Upper lobe of left lung (tissue), 6 donors: ENCODE data around the gene SNCAIP. TPM values are rescaled to one million over a fixed set of nuclear protein-coding genes. Genes with fewer than 3 reads are reported as not detected.

Experiments used
- ATAC-seq, 2 donors: fragments of 200-7000 bp; cut with Tn5 transposase; one replicate each; pipeline ENCODE4 v1.9.1; 2022; ENCODE audit warnings: mild to moderate bottlenecking in 2 of 2, moderate library complexity in 2 of 2; ENCODE audit not compliant: low FRiP score in 2 of 2
- DNase-seq, 2 donors: peaks; one replicate each; pipeline ENCODE4 v3.0.0-alpha.2; 2019 to 2020
- H3K27ac ChIP-seq, 4 donors: fragments of 200-600 bp; sonication (generic); one replicate each; pipeline ENCODE4 v1.5.1; 2016 to 2019
- H3K27me3 ChIP-seq, 4 donors: fragments of 200-600 bp; sonication (generic); one replicate each; pipeline ENCODE4 v1.5.1; 2017 to 2019
- H3K36me3 ChIP-seq, 4 donors: fragments of 200-600 bp; sonication (generic); one replicate each; pipeline ENCODE4 v1.5.1; 2016 to 2019
- H3K4me1 ChIP-seq, 4 donors: fragments of 200-600 bp; sonication (generic); one replicate each; pipeline ENCODE4 v1.5.1; 2018 to 2019
- H3K4me3 ChIP-seq, 4 donors: fragments of 200-600 bp; sonication (generic); one replicate each; pipeline ENCODE4 v1.5.1; 2017 to 2019; ENCODE audit warnings: mild to moderate bottlenecking in 2 of 4, moderate library complexity in 1 of 4
- H3K9me3 ChIP-seq, 4 donors: fragments of 200-600 bp; sonication (generic); one replicate each; pipeline ENCODE4 v1.5.1; 2018 to 2019
- EP300 ChIP-seq, 4 donors: sonication (generic); formaldehyde crosslinking; IDR thresholded peaks; one replicate each; pipeline ENCODE4 v1.5.1; 2017; ENCODE audit warnings: antibody characterized with exemption in 4 of 4, control low read depth in 2 of 4
- POLR2A ChIP-seq, 4 donors: fragments of 450-650 bp; IDR thresholded peaks; one replicate each; pipeline ENCODE4 v1.5.1; 2016 to 2017; ENCODE audit warnings: antibody characterized with exemption in 4 of 4, mild to moderate bottlenecking in 2 of 4
- POLR2AphosphoS5 ChIP-seq, 2 donors: sonication (generic); formaldehyde crosslinking; IDR thresholded peaks; one replicate each; pipeline ENCODE4 v1.5.1; 2017; ENCODE audit warnings: antibody characterized with exemption in 2 of 2
- WGBS, 2 donors: methylation state at CpG; one replicate each; pipeline ENCODE4 v1.1.5; 2017 to 2018; 5-methylcytosine and 5-hydroxymethylcytosine counted together
- total RNA-seq, 6 donors: library from RNA; depleted of rRNA in 4 of 6; stranded (reverse); fragments of >200 nt in 4 of 6; gene quantifications; one replicate each; pipeline versions ENCODE4 v1.1.0 to v1.2.1, GENCODE V29; 2016 to 2021
- TF ChIP-seq, protein P1 (sequence below), 6 experiments: fragments of 450-650 bp in 4 of 6; fragments of 200-600 bp in 2 of 6; sonication (generic) in 2 of 6; IDR thresholded peaks; one replicate each; pipeline ENCODE4 v1.5.1; 2016 to 2019; ENCODE audit warnings: antibody characterized with exemption in 6 of 6
- donor health status: DM: no; HTN: no; CAD: no; lungs with moderate emphysema.
- donor health status: DM: no; HTN: yes; CAD: no; lungs with severe emphysema.

SNCAIP gene
- total RNA-seq, 6 donors from 2014 or later = 1.2 to 6.3 (median 2.3) TPM

DNA sequence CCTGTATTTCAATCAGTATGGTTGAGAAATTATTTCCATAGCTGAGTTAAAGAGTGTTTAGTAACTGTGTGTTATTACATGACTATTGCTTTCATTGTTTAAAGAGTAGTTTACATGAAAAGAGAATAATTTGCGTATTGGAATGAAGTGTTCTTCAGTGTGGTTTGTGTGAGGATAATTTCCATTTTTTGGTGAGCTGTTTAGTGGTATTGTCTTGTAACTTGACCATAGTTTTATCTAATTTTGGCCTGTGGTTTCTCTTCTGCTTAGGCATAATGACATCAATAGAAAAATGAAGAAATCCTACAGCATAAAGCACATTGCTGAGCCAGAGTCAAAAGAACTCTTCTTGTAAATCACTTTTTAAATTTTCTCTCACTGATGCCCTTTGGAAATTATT lies 151.2 kb downstream of the SNCAIP start:
- Histone ChIP-seq H3K36me3 (no peaks in the 10 kb centered on the region), H3K27me3 (no peaks in the 10 kb centered on the region), H3K9me3 (no peaks in the 10 kb centered on the region), H3K27ac (no peak overlapping the region), H3K4me1 (no peaks in the 10 kb centered on the region), H3K4me3 (no peak overlapping the region)
- 71 to 85% methylated on average over 1 of the region's 1 CpG for WGBS, 2 donors
- DNase-seq (no peak), ATAC-seq (peak in 1 of 2 donors; percentile 40)
- no peak for TF ChIP-seq EP300 (IDR thresholded peaks at IDR 0.05)
- no peak for TF ChIP-seq POLR2AphosphoS5 (IDR thresholded peaks at IDR 0.05)
- no peak for TF ChIP-seq POLR2A (IDR thresholded peaks at IDR 0.05)
- TF ChIP-seq, protein P1, sequence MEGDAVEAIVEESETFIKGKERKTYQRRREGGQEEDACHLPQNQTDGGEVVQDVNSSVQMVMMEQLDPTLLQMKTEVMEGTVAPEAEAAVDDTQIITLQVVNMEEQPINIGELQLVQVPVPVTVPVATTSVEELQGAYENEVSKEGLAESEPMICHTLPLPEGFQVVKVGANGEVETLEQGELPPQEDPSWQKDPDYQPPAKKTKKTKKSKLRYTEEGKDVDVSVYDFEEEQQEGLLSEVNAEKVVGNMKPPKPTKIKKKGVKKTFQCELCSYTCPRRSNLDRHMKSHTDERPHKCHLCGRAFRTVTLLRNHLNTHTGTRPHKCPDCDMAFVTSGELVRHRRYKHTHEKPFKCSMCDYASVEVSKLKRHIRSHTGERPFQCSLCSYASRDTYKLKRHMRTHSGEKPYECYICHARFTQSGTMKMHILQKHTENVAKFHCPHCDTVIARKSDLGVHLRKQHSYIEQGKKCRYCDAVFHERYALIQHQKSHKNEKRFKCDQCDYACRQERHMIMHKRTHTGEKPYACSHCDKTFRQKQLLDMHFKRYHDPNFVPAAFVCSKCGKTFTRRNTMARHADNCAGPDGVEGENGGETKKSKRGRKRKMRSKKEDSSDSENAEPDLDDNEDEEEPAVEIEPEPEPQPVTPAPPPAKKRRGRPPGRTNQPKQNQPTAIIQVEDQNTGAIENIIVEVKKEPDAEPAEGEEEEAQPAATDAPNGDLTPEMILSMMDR (IDR thresholded peaks at IDR 0.05) = no peak

DNA sequence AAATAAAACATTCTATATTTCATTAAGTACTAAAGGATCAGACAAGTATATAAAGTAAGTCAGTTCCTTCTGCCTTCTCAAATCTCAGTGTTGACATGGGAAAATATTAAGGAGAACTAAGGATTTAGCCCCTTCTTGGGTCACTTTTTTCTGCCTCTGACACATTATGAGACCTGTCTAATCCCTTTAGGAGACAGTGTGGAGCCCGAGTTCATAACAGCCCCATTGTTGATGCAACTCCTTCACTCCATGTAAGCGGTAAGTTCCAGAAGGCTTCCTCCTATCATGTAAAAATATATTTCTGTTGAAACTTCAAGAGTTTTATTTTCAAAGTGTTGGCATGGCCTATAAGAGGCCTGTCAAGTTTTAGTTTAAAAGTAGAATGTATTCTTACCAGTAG lies 152.2 kb downstream of the SNCAIP start:
- ATAC-seq (no peak), DNase-seq (no peak)
- TF ChIP-seq, protein P1 (IDR thresholded peaks at IDR 0.05) = no peak
- no peak for TF ChIP-seq POLR2A (IDR thresholded peaks at IDR 0.05)
- no peak for TF ChIP-seq POLR2AphosphoS5 (IDR thresholded peaks at IDR 0.05)
- no peak for TF ChIP-seq EP300 (IDR thresholded peaks at IDR 0.05)
- no peak overlapping the region for H3K4me3 ChIP-seq
- H3K27ac ChIP-seq = no peak overlapping the region
- H3K36me3 ChIP-seq = no peaks in the 10 kb centered on the region
- H3K9me3 ChIP-seq = no peaks in the 10 kb centered on the region
- H3K27me3 ChIP-seq = no peaks in the 10 kb centered on the region
- 64 to 71% methylated on average over 2 of the region's 2 CpGs for WGBS, 2 donors
- H3K4me1 ChIP-seq = no peaks in the 10 kb centered on the region

DNA sequence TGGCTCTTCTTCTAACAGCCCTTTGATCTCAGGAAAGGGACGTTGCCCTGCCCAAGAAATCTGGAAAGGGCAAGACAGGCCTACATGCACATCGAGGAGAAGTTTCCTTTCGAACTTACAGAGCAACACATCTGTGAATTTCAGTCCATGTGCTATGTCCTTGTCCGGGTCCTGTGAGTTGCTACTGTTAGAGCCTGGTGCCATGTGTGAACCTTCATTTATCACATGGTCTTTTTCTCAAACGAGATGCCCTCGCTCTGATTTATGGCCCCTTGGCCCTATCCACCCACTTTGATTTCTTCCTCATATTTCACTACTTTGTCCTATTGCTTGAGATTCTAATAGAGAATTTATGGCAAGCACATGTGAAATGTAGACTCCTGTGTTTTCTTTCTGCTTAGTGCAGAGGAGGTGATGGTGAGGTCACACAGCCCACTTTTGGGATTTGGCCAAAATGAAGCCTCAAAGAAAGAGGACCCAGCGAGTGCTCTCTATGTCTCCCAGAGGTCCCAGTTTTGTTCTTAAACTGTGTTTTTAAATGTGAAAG lies 153.1 kb downstream of the SNCAIP start:
- DNase-seq = no peak
- WGBS, 2 donors = 80 to 85% methylated on average over 7 of the region's 7 CpGs
- TF ChIP-seq EP300 (IDR thresholded peaks at IDR 0.05) = no peak
- TF ChIP-seq POLR2AphosphoS5 (IDR thresholded peaks at IDR 0.05) = no peak
- no peak for TF ChIP-seq POLR2A (IDR thresholded peaks at IDR 0.05)
- TF ChIP-seq, protein P1 (IDR thresholded peaks at IDR 0.05) = no peak

DNA sequence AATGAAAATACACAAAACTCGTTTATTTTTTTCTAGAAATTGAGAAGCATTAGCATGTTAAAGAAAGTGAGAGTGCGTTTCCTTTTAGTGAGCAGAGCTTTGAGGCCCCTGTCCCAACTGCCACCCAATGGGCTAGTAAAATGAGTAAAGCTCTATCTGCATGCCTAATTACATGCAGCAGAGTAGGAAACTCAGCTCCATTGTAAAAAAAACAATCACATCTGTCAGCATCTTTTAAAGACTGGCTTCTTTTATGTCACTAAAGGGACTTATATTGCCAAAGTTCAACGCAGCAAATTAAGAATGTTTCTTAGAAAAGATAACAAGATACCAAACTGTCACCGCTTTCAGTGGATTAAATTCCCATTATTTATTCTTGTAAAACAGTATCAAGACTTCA lies 154.0 kb downstream of the SNCAIP start:
- no peaks in the 10 kb centered on the region for H3K27me3 ChIP-seq
- ATAC-seq (no peak), DNase-seq (no peak)
- H3K36me3 ChIP-seq = no peaks in the 10 kb centered on the region
- H3K4me1 ChIP-seq = peaks cover 0 to 6% (median 0%) of the 10 kb centered on the region in 4 donors
- H3K4me3 ChIP-seq = no peak overlapping the region
- H3K9me3 ChIP-seq = no peaks in the 10 kb centered on the region
- no peak overlapping the region for H3K27ac ChIP-seq
- 84 to 89% methylated on average over 4 of the region's 4 CpGs for WGBS, 2 donors
- TF ChIP-seq, protein P1 (IDR thresholded peaks at IDR 0.05) = no peak
- TF ChIP-seq EP300 (IDR thresholded peaks at IDR 0.05) (no peak), POLR2A (IDR thresholded peaks at IDR 0.05) (no peak)

More for the DNA sequence above, 153.1 kb downstream of the SNCAIP start:
- no peaks in the 10 kb centered on the region for H3K9me3 ChIP-seq
- H3K36me3 ChIP-seq = no peaks in the 10 kb centered on the region
- H3K27me3 ChIP-seq = no peaks in the 10 kb centered on the region
- no peaks in the 10 kb centered on the region for H3K4me1 ChIP-seq
- no peak overlapping the region for H3K27ac ChIP-seq
- H3K4me3 ChIP-seq = no peak overlapping the region
- ATAC-seq = no peak
